IMR-90 (cell line): ENCODE measurements around the gene IRF5. TPM values are rescaled to one million over a fixed set of nuclear protein-coding genes. Genes with fewer than 3 reads are reported as not detected.

ENCODE experiments used
- ATAC-seq: fragments of 200-7000 bp; cut with Tn5 transposase; 2 replicates; pipeline ENCODE4 v1.9.1; 2020; ENCODE audit warnings: low read depth, mild to moderate bottlenecking, moderate library complexity
- BruUV-seq: library from RNA; stranded (reverse); fragments of 400-500 nt; replicated peaks from 2 replicates; lab custom pipeline; 2021; lab: Mats Ljungman, UMichigan
- CTCF ChIA-PET: fragments of 300-600 bp; formaldehyde crosslinking; extraction: SDS; loops from one replicate; lab custom pipeline; 2021; ENCODE audit warnings: antibody characterized with exemption; lab: Yijun Ruan, JAX
- POLR2A ChIA-PET: fragments of 300-600 bp; sonication (Branson Sonifier 250); formaldehyde crosslinking; loops from one replicate; lab custom pipeline; 2022; ENCODE audit warnings: antibody characterized with exemption; ENCODE audit not compliant: unreplicated experiment; lab: Charles Lee
- DNase-seq: peaks from one replicate; pipeline ENCODE4 v3.0.0; 2013
- H2AFZ ChIP-seq: replicated peaks from 2 replicates; pipeline ENCODE3; 2013; ENCODE audit warnings: low read length, mild to moderate bottlenecking; ENCODE audit not compliant: poor library complexity
- H2AK5ac ChIP-seq: 2 replicates; pipeline ENCODE4 v1.6.1; 2013; ENCODE audit warnings: low read depth, low read length, inconsistent platforms
- H2AK9ac ChIP-seq: replicated peaks from 2 replicates; pipeline ENCODE3; 2013; ENCODE audit warnings: mild to moderate bottlenecking, low read depth, low read length, moderate library complexity; ENCODE audit not compliant: poor library complexity
- H2BK120ac ChIP-seq: 2 replicates; pipeline ENCODE4 v1.6.1; 2013; ENCODE audit warnings: low read depth, low read length, inconsistent platforms
- H2BK15ac ChIP-seq: 3 replicates; pipeline ENCODE4 v1.6.1; 2013; ENCODE audit warnings: low read depth, low read length, inconsistent platforms
- H2BK20ac ChIP-seq: 2 replicates; pipeline ENCODE4 v1.6.1; 2013; ENCODE audit warnings: low read depth, mild to moderate bottlenecking, inconsistent platforms, low read length, moderate library complexity
- H2BK5ac ChIP-seq: 2 replicates; pipeline ENCODE4 v1.6.1; 2013; ENCODE audit warnings: mild to moderate bottlenecking, low read depth, low read length, inconsistent platforms; ENCODE audit not compliant: poor library complexity, severe bottlenecking
- H3K14ac ChIP-seq: replicated peaks from 2 replicates; pipeline ENCODE4 v1.6.1; 2013; ENCODE audit warnings: low read depth, low read length, inconsistent platforms
- H3K18ac ChIP-seq: 2 replicates; pipeline ENCODE4 v1.6.1; 2013; ENCODE audit warnings: low read depth, low read length, control low read depth
- H3K23ac ChIP-seq: 2 replicates; pipeline ENCODE4 v1.6.1; 2013; ENCODE audit warnings: low read depth, low read length, inconsistent platforms
- H3K27ac ChIP-seq: 2 replicates; pipeline ENCODE4 v1.5.1; 2013; ENCODE audit warnings: mild to moderate bottlenecking, control low read depth, low read length; ENCODE audit not compliant: insufficient read depth
- H3K27me3 ChIP-seq: 2 replicates; pipeline ENCODE4 v1.6.1; 2013; ENCODE audit warnings: low read length; ENCODE audit not compliant: control insufficient read depth, insufficient read depth
- H3K36me3 ChIP-seq: 2 replicates; pipeline ENCODE4 v1.6.1; 2013; ENCODE audit warnings: low read length, mixed read lengths; ENCODE audit not compliant: control insufficient read depth, insufficient read depth
- H3K4ac ChIP-seq: 2 replicates; pipeline ENCODE4 v1.6.1; 2013; ENCODE audit warnings: low read depth, low read length, inconsistent platforms
- H3K4me1 ChIP-seq: 2 replicates; pipeline ENCODE4 v1.6.1; 2013; ENCODE audit warnings: low read length, mixed read lengths; ENCODE audit not compliant: control insufficient read depth, insufficient read depth
- H3K4me2 ChIP-seq: 2 replicates; pipeline ENCODE4 v1.6.1; 2013; ENCODE audit warnings: low read depth, mild to moderate bottlenecking, control low read depth, low read length, moderate library complexity
- H3K4me3 ChIP-seq: 2 replicates; pipeline ENCODE4 v1.5.1; 2013; ENCODE audit warnings: low read depth, mild to moderate bottlenecking, control low read depth, low read length, moderate library complexity; ENCODE audit not compliant: insufficient read depth
- H3K56ac ChIP-seq: 2 replicates; pipeline ENCODE4 v1.6.1; 2013; ENCODE audit warnings: low read length, inconsistent platforms; ENCODE audit not compliant: insufficient read depth; ENCODE audit errors: extremely low read depth
- H3K79me1 ChIP-seq, 2 experiments: 2 replicates each; pipeline ENCODE4 v1.6.1; 2013; ENCODE audit warnings: low read length in 2 of 2, inconsistent platforms in 1 of 2, low read depth in 1 of 2
- H3K9ac ChIP-seq: 2 replicates; pipeline ENCODE4 v1.6.1; 2013; ENCODE audit warnings: low read depth, low read length, control low read depth
- H3K9me1 ChIP-seq: 2 replicates; pipeline ENCODE4 v1.6.1; 2013; ENCODE audit warnings: low read length, inconsistent platforms; ENCODE audit not compliant: insufficient read depth
- H3K9me3 ChIP-seq: 2 replicates; pipeline ENCODE4 v1.6.1; 2013; ENCODE audit warnings: low read length; ENCODE audit not compliant: control insufficient read depth, insufficient read depth
- H4K20me1 ChIP-seq: 2 replicates; pipeline ENCODE4 v1.6.1; 2013; ENCODE audit warnings: low read length, inconsistent platforms; ENCODE audit not compliant: insufficient read depth
- H4K5ac ChIP-seq: 2 replicates; pipeline ENCODE4 v1.6.1; 2013; ENCODE audit warnings: mild to moderate bottlenecking, low read depth, low read length, control low read depth
- H4K8ac ChIP-seq, 2 experiments: 2 replicates each; pipeline ENCODE4 v1.6.1; 2013; ENCODE audit warnings: low read depth in 2 of 2, low read length in 2 of 2, control low read depth in 1 of 2, inconsistent platforms in 1 of 2
- H4K91ac ChIP-seq: 2 replicates; pipeline ENCODE4 v1.6.1; 2013; ENCODE audit warnings: low read depth, low read length, inconsistent platforms; ENCODE audit not compliant: insufficient read depth
- BHLHE40 ChIP-seq: fragments of 150-350 bp; IDR thresholded peaks from 2 replicates; pipeline ENCODE4 v1.6.1; 2016; ENCODE audit warnings: mild to moderate bottlenecking, low read depth, low read length
- CHD1 ChIP-seq: IDR thresholded peaks from 2 replicates; pipeline ENCODE4 v1.6.1; 2012; ENCODE audit warnings: low read depth, low read length, improper control_type of control experiment
- FOS ChIP-seq: fragments of 150-350 bp; IDR thresholded peaks from 2 replicates; pipeline ENCODE4 v1.6.1; 2016; ENCODE audit warnings: low read depth, low read length
- MAFK ChIP-seq: IDR thresholded peaks from 2 replicates; pipeline ENCODE4 v1.6.1; 2012; ENCODE audit warnings: low read depth, low read length, improper control_type of control experiment
- MAZ ChIP-seq: IDR thresholded peaks from 2 replicates; pipeline ENCODE4 v1.6.1; 2012; ENCODE audit warnings: low read depth, mild to moderate bottlenecking, low read length, improper control_type of control experiment, moderate library complexity, borderline replicate concordance
- MXI1 ChIP-seq: IDR thresholded peaks from 2 replicates; pipeline ENCODE4 v1.6.1; 2012; ENCODE audit warnings: low read depth, mild to moderate bottlenecking, low read length, moderate library complexity, borderline replicate concordance
- POLR2A ChIP-seq: IDR thresholded peaks from 2 replicates; pipeline ENCODE4 v1.6.1; 2012; ENCODE audit warnings: mild to moderate bottlenecking, low read depth, low read length
- RCOR1 ChIP-seq: IDR thresholded peaks from 2 replicates; pipeline ENCODE4 v1.6.1; 2012; ENCODE audit warnings: mild to moderate bottlenecking, low read length, improper control_type of control experiment; ENCODE audit not compliant: insufficient replicate concordance
- RFX5 ChIP-seq: IDR thresholded peaks from 2 replicates; pipeline ENCODE4 v1.8.0; 2012; ENCODE audit warnings: low read depth, mild to moderate bottlenecking, low read length, moderate library complexity
- SMC3 ChIP-seq: fragments of 150-350 bp; IDR thresholded peaks from 2 replicates; pipeline ENCODE4 v1.6.1; 2016; ENCODE audit warnings: low read depth, mild to moderate bottlenecking, antibody characterized with exemption, low read length, moderate library complexity
- WGBS, 2 experiments: methylation state at CpG; one replicate each; pipeline versions ENCODE4 v1.1.5 to v1.1.7; 2013; ENCODE audit warnings: missing lambda C conversion rate in 2 of 2; ENCODE audit not compliant: insufficient read length in 1 of 2; ENCODE audit errors: extremely low coverage in 2 of 2; 5-methylcytosine and 5-hydroxymethylcytosine counted together
- dilution Hi-C: fragments of 300-500 bp; cut with HindIII; formaldehyde crosslinking; loops from one replicate; pipeline ENCODE4 v1.14.3; 2018; ENCODE audit warnings: low sequenced_read_pairs; ENCODE audit not compliant: unreplicated experiment
- in situ Hi-C: fragments of 300-500 bp; cut with MboI; formaldehyde crosslinking; loops from 3 replicates; pipeline ENCODE4 v1.14.3; 2019; ENCODE audit warnings: low sequenced_read_pairs, inconsistent platforms, mixed read lengths
- intact Hi-C: fragments of 100-400 bp; cut with micrococcal nuclease; formaldehyde crosslinking; loops from 2 replicates; pipeline ENCODE4 v1.10.0; 2022
- polyA plus RNA-seq, 3 experiments: library from polyadenylated mRNA; depleted of rRNA; stranded (reverse); fragments of >200 nt; gene quantifications; 2 replicates each; pipeline ENCODE4 v1.2.3, GENCODE V29; 2012; ENCODE audit warnings: low replicate concordance in 1 of 3
- total RNA-seq: library from RNA; depleted of rRNA; stranded (reverse); fragments of >200 nt; gene quantifications from 2 replicates; pipeline ENCODE4 v1.2.3, GENCODE V29; 2012
- TF ChIP-seq, protein P1 (sequence below): fragments of 150-350 bp; IDR thresholded peaks from 2 replicates; pipeline ENCODE4 v1.6.1; 2017; ENCODE audit warnings: mild to moderate bottlenecking, antibody characterized with exemption, low read length, low read depth
- TF ChIP-seq, protein P2 (sequence below): conservative IDR thresholded peaks from 2 replicates; pipeline ENCODE4 v1.5.1; 2012; ENCODE audit warnings: mild to moderate bottlenecking, low read depth, low read length, improper control_type of control experiment

IRF5 gene
- total and polyA plus RNA-seq, 2 of the 4 experiments (the other 2 are of a cell fraction): 0.14 to 0.18 TPM

DNA sequence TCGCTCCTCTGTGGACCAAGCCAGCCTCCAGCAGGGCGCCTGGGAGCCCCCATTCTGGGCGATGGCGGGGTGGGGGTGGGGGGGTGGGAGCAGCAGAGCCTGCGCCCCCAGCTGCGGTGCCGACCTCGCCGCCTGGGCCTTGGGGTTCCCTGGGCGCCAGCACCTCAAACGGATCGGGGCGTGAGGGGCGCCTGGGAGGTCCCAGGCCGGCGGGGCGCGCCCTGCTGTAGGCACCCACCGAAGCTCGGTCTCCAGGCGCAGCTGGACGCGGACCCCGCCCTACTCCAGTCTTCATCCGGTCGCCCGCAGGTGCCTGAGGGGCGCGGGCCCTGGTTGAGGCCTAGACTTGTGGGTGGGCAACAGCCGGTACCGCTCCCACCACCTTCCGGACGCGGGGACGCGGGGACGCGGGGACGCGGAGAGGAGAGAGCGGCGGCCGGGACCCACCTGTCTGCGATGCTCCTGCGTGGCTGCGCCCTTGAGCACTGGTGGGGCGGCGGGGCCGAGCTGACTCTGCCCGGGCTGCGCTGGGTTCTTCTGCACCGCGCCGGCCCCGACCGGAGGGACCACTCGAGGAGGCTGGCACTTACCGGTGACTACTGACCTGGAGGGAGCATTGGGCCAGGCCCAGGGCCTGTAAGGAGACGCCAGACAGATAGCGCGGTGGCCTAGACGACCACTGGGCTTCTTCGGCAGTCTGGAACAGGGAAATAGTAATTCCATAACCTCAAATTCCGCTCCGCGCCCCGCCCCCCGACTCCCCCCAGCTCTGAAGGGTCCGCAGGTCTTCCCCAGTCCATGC lies 21.7 kb upstream of the IRF5 start:
- Histone ChIP-seq H3K4me2 (no peak overlapping the region; the same call in 1 of the 2 replicates), H3K56ac (no peak overlapping the region), H2AFZ (no peak overlapping the region), H2AK9ac (no peak overlapping the region), H3K18ac (no peak overlapping the region), H3K27ac (no peak overlapping the region), H2BK5ac (no peak overlapping the region), H3K79me1 (no peaks in the 10 kb centered on the region), H3K23ac (no peak overlapping the region), H3K27me3 (peaks cover 80% of the 10 kb centered on the region), H3K4ac (no peak overlapping the region), H4K8ac (no peak overlapping the region), H2BK20ac (no peak overlapping the region), H4K20me1 (0 out of 2 replicates have a peak, but pooled peaks cover 3% of the 10 kb centered on the region), H3K36me3 (no peaks in the 10 kb centered on the region), H2AK5ac (no peak overlapping the region), H3K14ac (no peak overlapping the region), H3K4me3 (no peak overlapping the region), H3K9ac (no peak overlapping the region), H2BK15ac (no peak overlapping the region), H3K4me1 (peaks cover 2% of the 10 kb centered on the region; the same call in 1 of the 2 replicates), H2BK120ac (no peak overlapping the region), H4K5ac (no peak overlapping the region), H3K9me3 (peaks cover 5% of the 10 kb centered on the region), H3K9me1 (no peaks in the 10 kb centered on the region), H4K91ac (no peak overlapping the region)
- DNase-seq: no peak
- intact Hi-C loops (no loop called here), dilution Hi-C loops (no loop called here), in situ Hi-C loops (no loop called here)
- BruUV-seq: no TSS peak
- ATAC-seq: no peak
- CTCF ChIA-PET: no interaction called here
- POLR2A ChIA-PET: no interaction called here
- WGBS, 2 experiments: 21% methylated on average over 29 of the region's 69 CpGs; no CpG with 5 or more reads in 1 of the 2 experiments
- TF ChIP-seq BHLHE40: no peak
- TF ChIP-seq MAFK: no peak
- TF ChIP-seq CHD1: no peak
- TF ChIP-seq RCOR1: no peak
- TF ChIP-seq, protein P1, sequence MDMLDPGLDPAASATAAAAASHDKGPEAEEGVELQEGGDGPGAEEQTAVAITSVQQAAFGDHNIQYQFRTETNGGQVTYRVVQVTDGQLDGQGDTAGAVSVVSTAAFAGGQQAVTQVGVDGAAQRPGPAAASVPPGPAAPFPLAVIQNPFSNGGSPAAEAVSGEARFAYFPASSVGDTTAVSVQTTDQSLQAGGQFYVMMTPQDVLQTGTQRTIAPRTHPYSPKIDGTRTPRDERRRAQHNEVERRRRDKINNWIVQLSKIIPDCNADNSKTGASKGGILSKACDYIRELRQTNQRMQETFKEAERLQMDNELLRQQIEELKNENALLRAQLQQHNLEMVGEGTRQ: no peak
- TF ChIP-seq, protein P2, sequence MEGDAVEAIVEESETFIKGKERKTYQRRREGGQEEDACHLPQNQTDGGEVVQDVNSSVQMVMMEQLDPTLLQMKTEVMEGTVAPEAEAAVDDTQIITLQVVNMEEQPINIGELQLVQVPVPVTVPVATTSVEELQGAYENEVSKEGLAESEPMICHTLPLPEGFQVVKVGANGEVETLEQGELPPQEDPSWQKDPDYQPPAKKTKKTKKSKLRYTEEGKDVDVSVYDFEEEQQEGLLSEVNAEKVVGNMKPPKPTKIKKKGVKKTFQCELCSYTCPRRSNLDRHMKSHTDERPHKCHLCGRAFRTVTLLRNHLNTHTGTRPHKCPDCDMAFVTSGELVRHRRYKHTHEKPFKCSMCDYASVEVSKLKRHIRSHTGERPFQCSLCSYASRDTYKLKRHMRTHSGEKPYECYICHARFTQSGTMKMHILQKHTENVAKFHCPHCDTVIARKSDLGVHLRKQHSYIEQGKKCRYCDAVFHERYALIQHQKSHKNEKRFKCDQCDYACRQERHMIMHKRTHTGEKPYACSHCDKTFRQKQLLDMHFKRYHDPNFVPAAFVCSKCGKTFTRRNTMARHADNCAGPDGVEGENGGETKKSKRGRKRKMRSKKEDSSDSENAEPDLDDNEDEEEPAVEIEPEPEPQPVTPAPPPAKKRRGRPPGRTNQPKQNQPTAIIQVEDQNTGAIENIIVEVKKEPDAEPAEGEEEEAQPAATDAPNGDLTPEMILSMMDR: no peak
- no peak for TF ChIP-seq FOS
- TF ChIP-seq SMC3: no peak
- TF ChIP-seq MAZ: no peak
- TF ChIP-seq POLR2A: no peak
- no peak for TF ChIP-seq RFX5
- no peak for TF ChIP-seq MXI1
